Measurements from ENCODE around the gene SCUBE3.

SCUBE3 gene

DNA sequence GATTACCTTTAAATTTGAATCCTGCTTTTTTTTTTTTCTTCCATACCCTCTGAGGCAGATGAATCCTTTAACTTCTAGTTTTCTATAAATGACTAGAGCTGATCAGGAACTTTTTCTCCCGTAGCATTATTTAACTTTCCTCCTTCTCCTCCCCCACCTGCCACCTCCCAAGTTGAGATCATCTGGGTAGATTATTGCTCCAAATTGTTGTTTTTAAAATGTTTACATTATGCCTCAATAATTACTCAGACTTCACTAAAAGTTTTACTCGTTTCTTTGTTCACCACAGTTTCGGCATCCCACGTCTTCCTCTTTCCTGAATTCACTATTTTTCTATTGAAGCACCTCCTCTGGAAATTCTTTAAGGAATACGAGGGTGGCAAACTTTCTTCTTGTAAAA lies 16.6 kb upstream of the SCUBE3 start:
- Histone ChIP-seq H3K27me3 (ENCODE audit: insufficient read depth, poor library complexity, severe bottlenecking) (peaks cover 9% of the 10 kb centered on the region), H3K27ac (replicated peaks) (no peak overlapping the region), H3K4me3 (replicated peaks; ENCODE audit: insufficient read depth, low read length) (no peak overlapping the region)
- DNase-seq (ENCODE audit: low read depth in 1 of 2, low spot score in 1 of 2) = no peak
- no peak for TF ChIP-seq GABPA (IDR thresholded peaks at IDR 0.05; ENCODE audit: low read depth)
- TF ChIP-seq SPI1 (IDR thresholded peaks at IDR 0.05; ENCODE audit: borderline replicate concordance, low read depth) = no peak
- no peak for TF ChIP-seq POLR2AphosphoS5 (IDR thresholded peaks at IDR 0.05; ENCODE audit: low read depth)
- TF ChIP-seq, protein P1, sequence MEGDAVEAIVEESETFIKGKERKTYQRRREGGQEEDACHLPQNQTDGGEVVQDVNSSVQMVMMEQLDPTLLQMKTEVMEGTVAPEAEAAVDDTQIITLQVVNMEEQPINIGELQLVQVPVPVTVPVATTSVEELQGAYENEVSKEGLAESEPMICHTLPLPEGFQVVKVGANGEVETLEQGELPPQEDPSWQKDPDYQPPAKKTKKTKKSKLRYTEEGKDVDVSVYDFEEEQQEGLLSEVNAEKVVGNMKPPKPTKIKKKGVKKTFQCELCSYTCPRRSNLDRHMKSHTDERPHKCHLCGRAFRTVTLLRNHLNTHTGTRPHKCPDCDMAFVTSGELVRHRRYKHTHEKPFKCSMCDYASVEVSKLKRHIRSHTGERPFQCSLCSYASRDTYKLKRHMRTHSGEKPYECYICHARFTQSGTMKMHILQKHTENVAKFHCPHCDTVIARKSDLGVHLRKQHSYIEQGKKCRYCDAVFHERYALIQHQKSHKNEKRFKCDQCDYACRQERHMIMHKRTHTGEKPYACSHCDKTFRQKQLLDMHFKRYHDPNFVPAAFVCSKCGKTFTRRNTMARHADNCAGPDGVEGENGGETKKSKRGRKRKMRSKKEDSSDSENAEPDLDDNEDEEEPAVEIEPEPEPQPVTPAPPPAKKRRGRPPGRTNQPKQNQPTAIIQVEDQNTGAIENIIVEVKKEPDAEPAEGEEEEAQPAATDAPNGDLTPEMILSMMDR (IDR thresholded peaks at IDR 0.05; ENCODE audit: insufficient read depth, low read length) = no peak
- TF ChIP-seq, protein P2, sequence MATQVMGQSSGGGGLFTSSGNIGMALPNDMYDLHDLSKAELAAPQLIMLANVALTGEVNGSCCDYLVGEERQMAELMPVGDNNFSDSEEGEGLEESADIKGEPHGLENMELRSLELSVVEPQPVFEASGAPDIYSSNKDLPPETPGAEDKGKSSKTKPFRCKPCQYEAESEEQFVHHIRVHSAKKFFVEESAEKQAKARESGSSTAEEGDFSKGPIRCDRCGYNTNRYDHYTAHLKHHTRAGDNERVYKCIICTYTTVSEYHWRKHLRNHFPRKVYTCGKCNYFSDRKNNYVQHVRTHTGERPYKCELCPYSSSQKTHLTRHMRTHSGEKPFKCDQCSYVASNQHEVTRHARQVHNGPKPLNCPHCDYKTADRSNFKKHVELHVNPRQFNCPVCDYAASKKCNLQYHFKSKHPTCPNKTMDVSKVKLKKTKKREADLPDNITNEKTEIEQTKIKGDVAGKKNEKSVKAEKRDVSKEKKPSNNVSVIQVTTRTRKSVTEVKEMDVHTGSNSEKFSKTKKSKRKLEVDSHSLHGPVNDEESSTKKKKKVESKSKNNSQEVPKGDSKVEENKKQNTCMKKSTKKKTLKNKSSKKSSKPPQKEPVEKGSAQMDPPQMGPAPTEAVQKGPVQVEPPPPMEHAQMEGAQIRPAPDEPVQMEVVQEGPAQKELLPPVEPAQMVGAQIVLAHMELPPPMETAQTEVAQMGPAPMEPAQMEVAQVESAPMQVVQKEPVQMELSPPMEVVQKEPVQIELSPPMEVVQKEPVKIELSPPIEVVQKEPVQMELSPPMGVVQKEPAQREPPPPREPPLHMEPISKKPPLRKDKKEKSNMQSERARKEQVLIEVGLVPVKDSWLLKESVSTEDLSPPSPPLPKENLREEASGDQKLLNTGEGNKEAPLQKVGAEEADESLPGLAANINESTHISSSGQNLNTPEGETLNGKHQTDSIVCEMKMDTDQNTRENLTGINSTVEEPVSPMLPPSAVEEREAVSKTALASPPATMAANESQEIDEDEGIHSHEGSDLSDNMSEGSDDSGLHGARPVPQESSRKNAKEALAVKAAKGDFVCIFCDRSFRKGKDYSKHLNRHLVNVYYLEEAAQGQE (IDR thresholded peaks at IDR 0.05; ENCODE audit: insufficient replicate concordance, low read depth) = no peak

DNA sequence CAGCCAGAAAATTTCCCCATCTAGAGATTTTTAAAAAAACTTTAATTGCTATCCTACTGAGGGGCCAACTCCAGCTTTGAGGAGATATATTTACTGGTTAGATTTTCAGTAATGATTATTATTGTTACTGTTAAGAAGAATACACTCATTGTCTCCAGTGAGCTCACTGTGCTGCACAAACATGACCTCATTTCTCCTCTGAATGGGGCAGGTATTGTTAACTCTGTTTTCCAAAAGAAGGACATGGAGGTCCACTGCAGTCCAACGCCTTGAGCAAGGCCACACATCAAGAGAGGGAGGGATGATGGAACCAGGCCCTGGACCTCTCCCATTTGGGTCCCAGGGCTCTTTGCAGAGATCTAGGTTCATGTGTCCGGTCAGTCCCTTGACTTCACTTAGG lies 13.9 kb upstream of the SCUBE3 start:
- Histone ChIP-seq H3K27me3 (ENCODE audit: insufficient read depth, poor library complexity, severe bottlenecking) (peaks cover 14% of the 10 kb centered on the region), H3K4me3 (replicated peaks; ENCODE audit: insufficient read depth, low read length) (no peak overlapping the region), H3K27ac (replicated peaks) (no peak overlapping the region)
- TF ChIP-seq, protein P1 (IDR thresholded peaks at IDR 0.05; ENCODE audit: insufficient read depth, low read length) = no peak
- TF ChIP-seq, protein P2 (IDR thresholded peaks at IDR 0.05; ENCODE audit: insufficient replicate concordance, low read depth) = no peak
- TF ChIP-seq SPI1 (IDR thresholded peaks at IDR 0.05; ENCODE audit: borderline replicate concordance, low read depth) = no peak
- no peak for TF ChIP-seq POLR2AphosphoS5 (IDR thresholded peaks at IDR 0.05; ENCODE audit: low read depth)
- TF ChIP-seq GABPA (IDR thresholded peaks at IDR 0.05; ENCODE audit: low read depth) = no peak
- DNase-seq (ENCODE audit: low read depth in 1 of 2, low spot score in 1 of 2) = no peak

DNA sequence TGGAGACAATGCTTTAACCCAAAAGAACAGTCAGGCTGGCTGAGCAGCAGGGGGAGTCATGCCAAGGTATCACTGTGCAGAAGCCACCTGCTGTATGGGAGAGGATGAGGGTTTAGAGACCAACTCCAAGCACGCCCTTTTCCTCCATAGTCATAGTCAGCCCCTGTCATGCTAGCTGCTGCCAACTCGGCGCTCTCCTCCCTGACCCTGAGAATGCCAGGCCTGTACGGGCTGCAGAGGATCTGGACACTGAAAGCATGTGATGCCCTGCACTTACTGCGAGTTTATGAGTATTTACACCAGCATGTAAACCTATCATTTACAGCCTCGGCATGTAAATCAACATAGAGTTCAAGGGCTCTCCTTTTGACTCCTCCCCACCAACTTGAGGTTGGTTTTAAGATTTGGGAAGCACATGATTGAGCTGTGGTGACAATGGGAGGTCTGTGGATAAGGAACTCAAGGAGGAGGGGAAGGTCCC lies 11.7 kb upstream of the SCUBE3 start:
- Histone ChIP-seq H3K27me3 (ENCODE audit: insufficient read depth, poor library complexity, severe bottlenecking) (peaks cover 18% of the 10 kb centered on the region), H3K27ac (replicated peaks) (no peak overlapping the region), H3K4me3 (replicated peaks; ENCODE audit: insufficient read depth, low read length) (no peak overlapping the region)
- TF ChIP-seq, protein P1 (IDR thresholded peaks at IDR 0.05; ENCODE audit: insufficient read depth, low read length) = no peak
- TF ChIP-seq, protein P2 (IDR thresholded peaks at IDR 0.05; ENCODE audit: insufficient replicate concordance, low read depth) = no peak
- TF ChIP-seq GABPA (IDR thresholded peaks at IDR 0.05; ENCODE audit: low read depth) = no peak
- TF ChIP-seq SPI1 (IDR thresholded peaks at IDR 0.05; ENCODE audit: borderline replicate concordance, low read depth) = no peak
- TF ChIP-seq POLR2AphosphoS5 (IDR thresholded peaks at IDR 0.05; ENCODE audit: low read depth) = no peak
- no peak for DNase-seq (ENCODE audit: low read depth in 1 of 2, low spot score in 1 of 2)

All from HL-60 (cell line).